RWPE1 (cell line): Measurements from ENCODE around the gene TLE4.
"Not testable (repeated sequence)": the region's sequence is repeated elsewhere in the genome, so short reads cannot be mapped to it uniquely, and the experiment has no call there.

Experiments used
- CTCF ChIA-PET: fragments of 350-600 bp; sonication (Branson Sonifier 250); formaldehyde crosslinking; extraction: SDS; loops from one replicate; lab custom pipeline; 2021; lab: Yijun Ruan, JAX
- POLR2A ChIA-PET: fragments of 400-600 bp; formaldehyde crosslinking; extraction: SDS; loops from one replicate; lab custom pipeline; 2020; ENCODE audit warnings: antibody characterized with exemption; ENCODE audit not compliant: low non-redundant PET; lab: Yijun Ruan, JAX
- DNase-seq: peaks from one replicate; pipeline ENCODE4 v3.0.0; 2012; ENCODE audit warnings: low spot score
- H3K27ac ChIP-seq: fragments of 450-650 bp; 2 replicates; pipeline ENCODE4 v1.5.1; 2017
- TF ChIP-seq, protein P1 (sequence below): fragments of 450-650 bp; conservative IDR thresholded peaks from 2 replicates; pipeline ENCODE4 v1.5.1; 2017; ENCODE audit warnings: low read depth, mild to moderate bottlenecking

Gene TLE4

DNA sequence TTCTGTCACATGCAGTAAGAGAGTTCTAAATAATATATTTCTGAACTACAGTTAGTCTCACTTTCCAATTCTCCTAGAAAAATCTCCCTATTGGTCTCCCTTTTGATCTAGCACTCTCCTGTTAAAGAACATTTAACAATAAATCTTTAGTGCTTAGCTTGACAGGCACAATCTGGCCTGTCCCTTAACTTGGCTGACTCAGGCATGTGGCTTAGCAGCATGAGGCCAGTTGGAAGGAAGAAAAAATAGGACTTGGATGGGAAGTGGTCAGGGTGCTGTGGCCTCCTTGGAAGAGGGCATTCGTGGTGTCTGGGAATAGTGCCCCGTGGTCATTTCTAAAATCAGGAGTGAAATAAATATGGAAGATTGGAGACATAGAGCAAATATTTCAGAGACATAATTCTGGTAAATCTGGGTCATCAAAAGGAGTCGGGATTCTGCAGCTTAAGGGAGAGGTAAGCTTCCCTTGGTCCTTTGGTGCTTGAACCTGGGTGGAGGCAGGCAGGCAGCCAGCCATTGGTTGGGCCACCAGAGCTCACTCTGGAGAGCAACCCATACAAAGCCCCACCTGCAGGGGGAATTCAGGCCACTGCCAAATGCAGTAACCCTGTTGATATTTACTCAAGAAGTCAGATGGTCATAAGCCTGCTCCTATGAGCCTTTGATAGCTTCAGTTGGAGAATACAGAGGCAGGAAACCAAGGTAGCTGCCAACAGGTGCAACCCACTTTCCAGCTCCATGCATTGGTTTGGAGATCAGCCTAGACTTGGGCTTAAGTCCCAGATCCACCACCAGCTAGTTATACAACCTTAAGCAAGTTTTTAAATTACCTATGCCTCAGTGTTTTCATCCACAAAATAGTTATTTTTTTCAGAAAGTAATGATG, 28.8 kb upstream of the TLE4 start:
- ChIA-PET POLR2A (no interaction called here), CTCF (interaction anchor here (0.6 to 1.6 kb wide), 2 partner anchors 9 to 1047 kb away, joined by 3 read pairs; no protein-coding TSS in a partner anchor)
- TF ChIP-seq, protein P1, sequence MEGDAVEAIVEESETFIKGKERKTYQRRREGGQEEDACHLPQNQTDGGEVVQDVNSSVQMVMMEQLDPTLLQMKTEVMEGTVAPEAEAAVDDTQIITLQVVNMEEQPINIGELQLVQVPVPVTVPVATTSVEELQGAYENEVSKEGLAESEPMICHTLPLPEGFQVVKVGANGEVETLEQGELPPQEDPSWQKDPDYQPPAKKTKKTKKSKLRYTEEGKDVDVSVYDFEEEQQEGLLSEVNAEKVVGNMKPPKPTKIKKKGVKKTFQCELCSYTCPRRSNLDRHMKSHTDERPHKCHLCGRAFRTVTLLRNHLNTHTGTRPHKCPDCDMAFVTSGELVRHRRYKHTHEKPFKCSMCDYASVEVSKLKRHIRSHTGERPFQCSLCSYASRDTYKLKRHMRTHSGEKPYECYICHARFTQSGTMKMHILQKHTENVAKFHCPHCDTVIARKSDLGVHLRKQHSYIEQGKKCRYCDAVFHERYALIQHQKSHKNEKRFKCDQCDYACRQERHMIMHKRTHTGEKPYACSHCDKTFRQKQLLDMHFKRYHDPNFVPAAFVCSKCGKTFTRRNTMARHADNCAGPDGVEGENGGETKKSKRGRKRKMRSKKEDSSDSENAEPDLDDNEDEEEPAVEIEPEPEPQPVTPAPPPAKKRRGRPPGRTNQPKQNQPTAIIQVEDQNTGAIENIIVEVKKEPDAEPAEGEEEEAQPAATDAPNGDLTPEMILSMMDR, result no peak
- H3K27ac ChIP-seq, result no peak overlapping the region
- no peak for DNase-seq

DNA sequence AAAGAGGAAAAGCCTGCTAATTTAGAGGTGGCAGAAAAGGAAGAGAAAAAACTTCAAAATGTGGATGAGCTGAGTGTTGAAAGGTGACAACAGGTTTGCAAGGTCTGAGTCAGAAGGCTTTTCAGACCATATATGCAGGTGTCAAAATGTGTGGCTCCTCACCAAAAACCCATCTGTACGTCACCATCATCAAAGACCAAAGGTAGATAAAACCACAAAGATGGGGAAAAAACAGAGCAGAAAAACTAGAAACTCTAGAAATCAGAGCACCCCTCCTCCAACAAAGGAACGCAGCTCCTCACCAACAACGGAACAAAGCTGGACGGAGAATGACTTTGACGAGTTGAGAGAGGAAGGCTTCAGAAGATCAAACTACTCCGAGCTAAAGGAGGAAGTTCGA, 27.4 kb upstream of the TLE4 start:
- POLR2A ChIA-PET, H3K27ac ChIP-seq, DNase-seq: not testable (repeated sequence)
- CTCF ChIA-PET, result interaction anchor here (0.6 to 1.6 kb wide), 5 partner anchors 11 to 616 kb away, joined by 3 to 8 read pairs (median 3); no protein-coding TSS in a partner anchor

DNA sequence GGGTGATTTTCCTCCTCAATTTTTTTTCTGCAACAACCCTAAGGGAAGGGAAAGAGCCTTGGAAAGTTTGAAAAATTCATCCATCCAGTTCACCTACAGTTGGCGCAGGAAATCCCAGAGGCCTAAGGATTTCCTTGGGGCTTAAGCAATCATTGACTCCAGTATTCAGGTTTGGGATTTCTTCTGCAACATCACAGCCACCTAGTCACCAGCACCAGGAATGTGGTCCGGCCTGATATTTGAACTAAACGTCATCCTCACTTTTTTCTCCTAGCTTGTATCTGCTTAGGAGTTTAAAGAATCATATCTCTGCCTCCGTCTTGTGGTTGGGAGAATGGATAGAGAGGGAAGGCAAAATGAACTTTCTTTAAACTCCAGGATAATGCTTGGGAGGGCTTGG, 20.2 kb upstream of the TLE4 start:
- ChIA-PET CTCF (no interaction called here), POLR2A (no interaction called here)
- no peak overlapping the region for H3K27ac ChIP-seq
- DNase-seq, result no peak
- TF ChIP-seq, protein P1, result no peak

DNA sequence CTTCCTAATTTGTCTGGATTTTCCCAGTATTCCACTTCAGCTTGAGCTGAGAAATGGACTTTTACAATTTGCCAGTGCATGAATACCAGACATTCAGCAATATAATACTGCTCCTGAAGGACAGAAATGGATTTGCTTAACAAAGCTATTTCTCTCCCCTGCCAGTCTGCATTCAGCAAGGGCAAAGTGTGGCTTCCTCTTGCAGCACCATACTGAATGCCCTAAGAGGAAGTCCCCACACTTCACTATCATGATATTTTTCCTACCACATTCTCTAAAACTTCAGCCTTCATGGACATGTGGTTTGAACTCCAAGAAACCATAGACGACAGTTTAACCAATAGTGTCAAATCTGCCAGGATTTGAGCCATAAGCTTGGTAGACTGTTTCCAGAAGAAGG, 19.8 kb upstream of the TLE4 start:
- DNase-seq, result no peak
- CTCF ChIA-PET, result no interaction called here
- TF ChIP-seq, protein P1, result no peak
- POLR2A ChIA-PET, result no interaction called here
- no peak overlapping the region for H3K27ac ChIP-seq

DNA sequence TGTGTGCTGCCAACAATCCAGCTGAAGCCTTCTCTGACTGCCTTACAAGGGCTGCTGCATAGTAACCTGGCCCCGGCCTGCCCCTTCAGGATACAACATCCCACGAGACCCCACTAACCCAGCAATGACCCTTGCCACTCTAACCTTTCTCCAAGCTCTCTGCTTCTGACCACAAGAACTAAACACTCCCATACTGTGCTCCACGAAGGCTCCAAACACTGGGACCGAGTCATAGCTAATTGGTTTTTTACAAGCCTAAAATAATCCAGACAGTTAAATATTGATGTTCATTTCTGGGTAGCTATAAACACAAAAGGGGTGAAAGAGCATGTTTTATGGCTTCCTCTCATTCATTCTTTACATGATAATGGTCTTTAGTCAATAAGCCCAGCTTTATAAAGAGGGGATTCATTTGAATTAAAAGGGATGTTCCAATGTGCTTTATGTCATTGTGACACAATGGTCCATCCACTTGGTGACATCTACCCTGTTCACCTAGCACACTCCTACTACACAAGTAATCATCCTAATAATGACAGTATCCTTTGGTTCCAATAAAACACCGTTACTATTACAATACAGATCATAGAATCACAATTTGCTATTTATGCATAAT, 16.2 kb upstream of the TLE4 start:
- TF ChIP-seq, protein P1, result no peak
- no peak overlapping the region for H3K27ac ChIP-seq
- CTCF ChIA-PET, result interaction anchor here (0.6 kb wide), 1 partner anchor 21 kb away, joined by 5 read pairs; no protein-coding TSS in a partner anchor
- POLR2A ChIA-PET, result no interaction called here
- no peak for DNase-seq

DNA sequence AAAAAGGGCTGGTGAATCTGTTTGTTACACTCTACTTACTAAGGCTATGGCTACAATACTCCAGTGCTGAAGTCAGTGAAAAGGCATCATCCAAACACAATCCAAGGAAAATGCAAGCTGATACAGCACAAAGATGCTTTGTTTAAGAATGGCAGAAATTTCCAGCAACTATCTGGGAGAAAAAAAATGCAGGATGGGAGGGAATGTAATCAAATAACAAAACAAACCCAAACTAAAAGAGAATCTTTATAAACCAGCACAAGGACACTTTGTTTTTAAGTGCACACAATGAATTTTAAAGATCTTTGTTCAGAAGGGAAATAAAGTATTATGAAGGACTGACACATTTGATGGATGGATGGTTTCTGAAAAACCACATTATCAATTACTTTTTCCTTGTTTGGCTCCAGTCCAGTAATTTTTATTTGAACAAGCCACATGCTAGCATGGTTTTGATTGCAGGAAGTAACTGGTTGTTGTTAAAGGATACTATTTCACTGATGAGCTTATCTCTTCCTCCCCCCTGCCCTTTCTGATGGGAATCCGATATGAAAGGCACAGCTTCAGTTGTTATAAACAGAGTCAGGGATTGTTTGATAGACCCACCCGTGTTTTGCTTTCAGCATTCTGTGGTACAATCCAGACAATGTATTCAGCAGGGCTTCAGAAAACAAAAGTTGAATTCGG, 12.1 kb upstream of the TLE4 start:
- no peak for DNase-seq
- TF ChIP-seq, protein P1, result no peak
- H3K27ac ChIP-seq, result no peak overlapping the region
- ChIA-PET CTCF (interaction anchor here (0.6 kb wide), 2 partner anchors 323 to 787 kb away, joined by 3 read pairs; no protein-coding TSS in a partner anchor), POLR2A (no interaction called here)
